Stimulated activated CD4-positive, alpha-beta T cell treated with anti-CD3 and anti-CD28 coated beads, TNF-alpha, amount 100 ng/mL, for 24 hours (primary cell): ENCODE measurements around the gene GNAS-AS1.

Experiments
- DNase-seq, 3 experiments: peaks; one replicate each; pipeline ENCODE4 v3.0.0-alpha.2; 2020; ENCODE audit warnings: low read depth in 3 of 3

The GNAS-AS1 gene

DNA sequence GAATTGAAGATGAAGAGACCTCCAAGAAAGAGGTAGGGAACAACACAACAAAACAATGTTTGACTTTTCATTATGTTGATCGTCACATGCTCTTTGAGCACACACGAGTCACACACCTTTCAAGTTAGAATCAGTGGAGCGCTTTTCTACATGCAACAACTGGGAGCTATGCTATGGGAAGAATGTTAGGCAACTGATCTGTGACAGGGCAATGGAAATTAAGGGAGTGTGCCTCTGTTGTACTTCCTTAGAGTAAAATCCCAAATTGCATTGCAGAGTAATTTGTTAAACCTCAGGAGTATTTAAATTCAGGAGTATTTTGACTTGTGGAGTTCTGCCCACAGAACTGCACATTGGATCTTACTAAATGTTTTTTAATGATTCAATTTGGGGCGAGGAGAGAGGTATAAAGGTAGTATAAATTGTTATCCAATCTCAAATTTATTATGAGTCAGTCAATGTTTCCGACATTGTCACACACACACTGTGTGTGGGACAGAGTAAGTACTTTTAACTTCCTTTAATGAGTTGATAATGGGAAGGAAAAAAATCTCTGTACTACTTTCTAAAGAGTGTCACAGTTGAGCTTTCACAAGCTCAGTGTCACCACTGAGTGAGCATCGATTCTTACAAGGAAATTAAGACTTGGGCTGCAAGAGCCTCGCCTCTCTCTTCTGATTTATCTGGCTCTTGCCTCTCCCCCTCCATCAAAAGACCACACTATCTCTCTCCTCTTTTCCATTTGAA, 12.5 kb upstream of the GNAS-AS1 start:
- DNase-seq = no peak

DNA sequence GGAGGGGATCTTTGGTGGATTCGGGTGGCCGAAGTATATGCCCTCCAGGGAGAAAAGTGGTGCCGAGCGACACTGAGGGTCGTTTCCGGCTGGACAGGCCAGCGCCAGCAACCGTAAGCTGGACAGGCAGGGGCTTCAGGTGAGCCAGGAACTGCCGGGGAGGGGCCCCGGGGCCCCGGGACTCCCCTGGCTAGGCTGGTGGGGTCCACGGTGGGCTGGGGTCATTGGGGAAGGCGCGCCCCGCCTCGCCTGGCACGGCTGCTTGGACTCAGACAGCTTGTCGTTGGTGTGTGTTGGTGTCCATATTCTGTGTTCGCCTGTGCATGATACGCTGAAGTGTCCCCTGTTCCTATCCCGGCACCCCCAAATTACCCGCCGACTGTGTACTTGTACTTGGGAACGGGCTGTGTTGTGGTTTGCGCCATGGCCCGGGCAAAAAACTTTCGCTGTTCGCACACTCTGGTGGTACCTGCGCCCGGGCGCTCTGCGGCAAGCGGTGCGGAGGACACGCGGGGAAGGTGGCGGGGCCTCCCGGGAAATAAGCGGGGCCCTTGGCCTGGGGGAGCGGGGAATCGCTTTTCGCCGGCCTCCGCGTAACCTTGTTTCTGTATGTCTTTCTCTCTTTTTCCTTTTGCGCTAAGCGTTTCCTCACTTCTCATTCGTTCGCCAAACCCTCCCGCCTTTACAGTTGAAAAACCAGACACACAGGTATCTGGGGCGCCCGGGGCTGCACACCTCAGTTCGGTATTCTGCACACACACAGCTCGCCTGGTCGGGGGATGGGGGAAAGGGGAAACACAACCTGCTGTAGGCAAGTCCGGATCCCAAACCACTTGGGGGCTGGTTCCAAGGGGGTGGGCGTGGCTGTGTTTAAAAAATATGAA, 5.0 kb upstream of the GNAS-AS1 start:
- no peak for DNase-seq

- DNase-seq = no peak
Measured at GRCh38 chr20:58854638-58855471, 4.2 kb upstream of the GNAS-AS1 start.

GRCh38 chr20:58853976-58854637, 3.4 kb upstream of the GNAS-AS1 start:
- no peak for DNase-seq

DNA sequence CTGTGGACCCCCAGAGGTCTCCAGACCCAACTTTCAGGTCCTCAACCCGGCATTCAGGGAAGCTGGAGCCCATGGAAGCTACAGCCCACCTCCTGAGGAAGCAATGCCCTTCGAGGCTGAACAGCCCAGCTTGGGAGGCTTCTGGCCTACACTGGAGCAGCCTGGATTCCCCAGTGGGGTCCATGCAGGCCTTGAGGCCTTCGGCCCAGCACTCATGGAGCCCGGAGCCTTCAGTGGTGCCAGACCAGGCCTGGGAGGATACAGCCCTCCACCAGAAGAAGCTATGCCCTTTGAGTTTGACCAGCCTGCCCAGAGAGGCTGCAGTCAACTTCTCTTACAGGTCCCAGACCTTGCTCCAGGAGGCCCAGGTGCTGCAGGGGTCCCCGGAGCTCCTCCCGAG, 2.8 kb upstream of the GNAS-AS1 start:
- DNase-seq = no peak

DNA sequence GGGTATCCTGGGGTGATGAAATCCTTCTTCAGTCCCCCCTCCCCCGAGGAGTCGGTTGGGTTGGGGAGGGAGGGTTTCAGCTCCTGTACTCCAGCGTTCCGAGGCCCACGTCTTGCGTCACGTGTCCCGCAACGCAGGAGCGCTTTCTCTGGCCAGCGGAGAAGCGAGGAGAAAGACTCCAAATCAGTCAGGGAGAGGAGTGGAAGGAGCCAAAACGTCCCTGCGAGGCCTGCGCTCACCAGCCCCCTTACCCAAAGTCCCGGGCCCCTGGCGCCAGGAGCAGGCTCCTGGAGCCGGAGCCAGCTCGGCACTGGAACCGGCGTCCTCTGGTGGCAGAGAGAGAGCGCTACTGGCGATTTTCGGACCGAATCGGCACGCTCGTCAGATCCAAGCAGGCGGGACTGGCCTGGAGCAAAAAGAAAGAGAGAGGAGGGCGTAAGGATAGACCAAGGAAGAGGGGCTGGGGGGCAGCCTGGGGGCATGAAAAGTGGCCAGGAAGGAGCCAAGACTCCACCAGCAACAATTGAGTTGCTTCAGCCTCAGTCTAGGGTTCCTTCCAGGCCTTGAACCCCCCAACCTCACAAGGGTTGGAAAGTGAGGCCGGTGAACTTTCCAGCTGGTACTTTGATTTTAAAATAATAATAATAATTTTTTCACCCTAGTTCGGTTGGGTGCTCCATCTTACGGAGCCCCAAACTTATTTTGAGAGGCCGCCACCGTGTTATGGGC, 2.0 kb upstream of the GNAS-AS1 start, which contains the start of gene GNAS:
Gene GNAS, plus strand, starts transcription at position 174 of the 729 bp plus-strand sequence.
- DNase-seq = peak; percentile 15 to 60 (median 23)

DNA sequence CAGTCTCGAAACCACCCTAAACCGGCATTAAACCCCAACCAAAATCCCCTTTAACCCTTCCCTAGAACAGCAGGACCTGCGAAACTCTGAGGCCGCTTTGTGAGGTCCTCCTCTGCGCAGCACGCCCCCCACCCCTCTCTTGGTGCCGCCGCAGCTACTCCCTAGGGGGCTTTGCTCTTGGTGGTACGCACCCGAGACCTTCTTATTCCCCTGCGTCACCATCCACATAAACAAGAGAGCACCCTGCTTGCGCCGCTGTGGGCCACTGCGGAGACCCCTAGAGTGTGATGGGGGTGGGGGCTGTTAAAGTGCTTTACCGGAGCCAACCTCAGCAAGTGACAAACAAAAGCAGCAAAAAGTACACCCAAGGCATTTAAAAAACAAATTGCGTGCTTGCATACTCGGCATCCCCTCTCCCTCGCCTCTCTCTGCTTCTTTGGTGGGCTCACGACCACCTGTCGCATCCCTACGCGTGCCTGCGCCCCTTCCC, 1.3 kb upstream of the GNAS-AS1 start:
- DNase-seq = no peak

DNA sequence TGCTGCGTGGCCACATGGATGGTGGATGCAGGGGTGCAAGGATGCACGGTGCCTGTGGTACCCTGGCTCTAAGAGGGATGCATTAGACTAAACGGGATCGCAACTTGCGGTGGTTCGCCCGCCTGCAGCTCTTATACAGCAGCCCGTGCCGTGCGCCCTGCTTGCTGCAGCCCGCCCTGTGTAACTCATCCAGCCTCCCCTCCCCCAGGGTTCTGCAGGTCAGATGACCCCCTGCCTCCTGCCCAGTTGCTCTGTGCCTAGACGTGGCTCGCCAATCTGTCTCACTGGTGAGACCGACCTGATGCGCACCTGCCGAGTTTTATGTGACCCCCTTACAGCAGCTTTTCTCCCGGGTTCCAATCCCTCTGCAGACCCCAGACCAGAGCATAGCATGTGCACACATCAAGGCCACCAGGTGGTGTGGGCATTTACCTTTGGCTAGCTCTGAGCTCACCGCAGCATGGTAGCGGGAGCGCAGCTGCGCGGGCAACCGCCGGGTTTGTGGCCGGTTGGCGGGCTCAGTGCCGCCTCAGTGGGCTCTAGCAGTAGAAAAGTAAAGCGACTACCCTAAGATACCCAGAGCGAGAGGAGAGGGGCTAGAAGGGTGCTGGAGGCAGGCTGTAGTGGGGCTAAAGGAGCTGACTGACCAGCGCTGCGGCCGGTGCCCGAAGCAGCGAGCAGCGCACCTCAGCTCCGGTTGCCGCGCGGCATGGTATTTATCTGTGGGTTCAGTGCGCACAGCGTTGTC, 693 bp upstream of the GNAS-AS1 start:
- DNase-seq = no peak

DNA sequence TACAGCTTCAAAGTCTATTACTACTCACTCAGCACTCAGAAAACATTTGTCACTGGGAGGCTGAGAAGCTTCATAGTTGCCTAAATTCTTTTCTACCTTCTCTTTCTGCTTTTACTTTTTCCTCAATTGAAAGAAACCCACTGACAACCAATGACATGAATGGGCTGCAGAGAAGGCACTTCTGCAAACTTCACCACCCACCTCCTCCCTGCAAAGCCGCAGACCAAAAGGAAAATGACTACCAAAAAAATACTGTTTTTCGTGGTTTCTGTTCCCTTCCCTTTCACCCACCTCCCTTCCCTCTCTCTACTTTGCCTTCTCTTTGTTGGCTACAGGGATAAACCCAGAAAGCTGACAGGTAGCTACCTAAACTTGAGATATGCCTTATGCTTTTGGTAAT, 3.2 kb downstream of the GNAS-AS1 start:
- no peak for DNase-seq

DNA sequence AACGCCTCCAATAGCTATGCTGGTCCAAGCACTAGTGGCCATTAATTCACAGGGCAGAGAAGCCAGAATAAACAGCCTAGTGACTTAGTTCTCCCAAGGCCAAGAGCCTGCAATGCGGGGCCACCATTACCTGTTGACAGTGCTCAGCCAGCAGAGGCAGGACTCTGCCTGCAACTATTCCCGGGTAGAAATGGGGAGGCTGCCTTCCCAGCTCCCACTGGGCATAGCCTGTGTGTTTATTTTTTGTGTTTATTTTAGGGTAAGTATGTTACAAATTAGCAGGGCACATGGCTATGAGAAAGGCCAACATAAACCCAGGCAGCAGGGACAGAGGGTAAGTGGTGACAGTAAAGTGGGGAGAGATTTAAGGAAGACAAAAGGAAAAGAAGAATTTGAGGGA, 5.0 kb downstream of the GNAS-AS1 start:
- DNase-seq = no peak

GRCh38 chr20:58843128-58843556, 7.6 kb downstream of the GNAS-AS1 start:
- DNase-seq = no peak

DNA sequence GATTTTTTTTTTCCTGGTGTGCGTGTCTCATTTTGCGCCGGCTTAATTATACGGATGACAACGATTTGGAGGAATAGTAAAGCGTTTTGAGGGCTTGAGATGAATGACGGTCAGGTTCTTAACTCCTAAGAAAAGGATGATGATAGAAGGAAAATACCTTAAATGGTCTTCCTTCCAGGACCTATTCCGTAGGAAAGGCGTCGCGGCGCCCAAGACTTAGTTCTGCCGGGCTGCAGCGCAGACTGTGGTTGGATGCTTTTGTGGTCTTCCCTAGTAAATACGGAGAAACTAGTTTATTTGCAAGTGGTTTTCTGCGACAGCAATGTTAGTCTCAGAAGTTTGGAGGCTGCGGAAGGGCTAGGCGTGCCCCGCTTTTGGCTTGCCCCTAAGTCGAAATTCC, 8.4 kb downstream of the GNAS-AS1 start:
- DNase-seq = no peak

DNA sequence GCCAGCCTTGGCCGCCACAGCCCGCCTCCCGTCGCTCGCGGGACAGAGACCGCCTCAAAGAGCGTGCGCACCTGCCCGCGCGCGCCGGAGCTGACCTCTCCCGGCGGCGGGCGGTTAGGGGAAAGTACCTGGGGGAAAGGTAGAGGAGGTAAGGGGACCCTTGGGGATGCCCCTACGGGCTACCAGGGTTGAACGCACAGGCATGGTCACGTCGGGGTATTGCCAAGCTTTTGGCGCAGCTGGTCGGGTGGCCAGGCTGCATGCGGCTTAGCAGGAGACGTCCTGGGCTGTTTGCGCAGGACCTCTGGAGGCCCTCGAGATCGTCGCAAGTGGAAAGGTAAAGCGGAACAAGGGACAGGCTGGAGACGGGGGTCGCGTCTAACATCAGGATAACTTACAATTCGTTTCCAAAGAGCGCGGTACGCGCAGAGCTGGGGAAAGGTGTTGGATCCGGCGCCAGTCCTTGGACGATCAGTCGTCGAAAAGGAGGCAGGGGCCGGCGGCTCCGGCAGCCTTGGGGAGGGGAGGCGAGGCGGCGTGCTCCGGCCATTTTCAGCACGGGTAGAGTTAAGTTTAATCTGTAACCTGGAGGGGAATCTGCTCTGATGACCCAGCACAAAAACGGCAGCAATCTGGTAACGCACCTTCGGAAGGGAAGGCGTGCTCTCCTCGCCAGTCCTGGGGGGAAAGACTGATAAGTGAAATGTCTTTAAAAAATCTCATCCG, 9.0 kb downstream of the GNAS-AS1 start:
- DNase-seq = no peak

DNA sequence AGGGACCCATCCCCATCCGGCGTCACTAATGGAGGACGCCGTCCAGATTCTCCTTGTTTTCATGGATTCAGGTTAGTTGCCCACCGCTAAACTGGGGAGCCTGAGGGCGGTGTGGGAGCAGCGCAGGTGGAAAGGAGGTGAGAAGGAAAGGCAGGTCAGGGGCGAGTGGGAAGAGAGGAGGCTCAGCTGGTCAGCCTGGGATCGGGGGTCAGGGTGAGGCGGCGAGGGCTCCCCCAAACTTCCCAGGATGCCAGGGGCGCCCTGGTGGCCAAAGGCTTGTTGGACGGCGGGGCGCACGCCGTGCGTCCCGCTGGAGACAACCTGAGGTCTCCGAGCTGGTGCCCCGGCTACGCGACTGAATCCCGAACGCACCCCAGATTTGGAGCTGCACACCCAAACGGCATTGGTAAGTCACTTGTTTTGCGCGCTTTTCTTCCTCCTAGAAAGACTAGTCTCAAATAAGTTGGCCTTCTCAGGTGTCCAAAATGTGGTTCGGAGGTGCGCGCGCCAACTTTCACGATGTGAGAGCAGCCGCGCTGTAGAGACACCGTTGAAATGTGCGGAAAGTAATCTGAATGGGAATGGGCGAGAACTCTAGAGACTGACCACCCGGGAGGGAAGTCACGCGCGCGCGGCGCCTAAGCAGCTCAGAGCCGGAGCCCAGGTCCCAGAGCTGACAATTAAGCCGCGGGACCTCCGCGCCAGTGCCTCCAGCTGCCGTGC, 9.7 kb downstream of the GNAS-AS1 start:
- DNase-seq = no peak

- DNase-seq = no peak
Measured at GRCh38 chr20:58839991-58840747, 10.5 kb downstream of the GNAS-AS1 start.

DNA sequence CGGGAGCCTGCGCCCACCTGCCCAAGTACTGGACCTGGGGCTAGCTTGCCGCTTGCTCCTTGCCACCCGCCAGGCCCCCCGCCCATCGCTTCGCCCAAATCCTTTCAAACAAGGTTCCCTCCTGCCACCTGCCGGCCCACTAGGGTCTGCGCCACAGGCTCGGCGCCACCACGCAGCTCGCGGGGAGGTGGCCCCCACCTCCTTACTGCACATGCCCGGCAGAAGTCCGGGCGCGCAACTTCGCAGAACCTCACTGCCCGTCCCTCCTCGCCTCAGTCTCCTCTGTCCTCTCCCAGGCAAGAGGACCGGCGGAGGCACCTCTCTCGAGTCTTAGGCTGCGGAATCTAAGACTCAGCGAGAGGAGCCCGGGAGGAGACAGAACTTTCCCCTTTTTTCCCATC, 11.2 kb downstream of the GNAS-AS1 start:
- peak in 1 of 3 experiments; percentile 35 for DNase-seq

DNA sequence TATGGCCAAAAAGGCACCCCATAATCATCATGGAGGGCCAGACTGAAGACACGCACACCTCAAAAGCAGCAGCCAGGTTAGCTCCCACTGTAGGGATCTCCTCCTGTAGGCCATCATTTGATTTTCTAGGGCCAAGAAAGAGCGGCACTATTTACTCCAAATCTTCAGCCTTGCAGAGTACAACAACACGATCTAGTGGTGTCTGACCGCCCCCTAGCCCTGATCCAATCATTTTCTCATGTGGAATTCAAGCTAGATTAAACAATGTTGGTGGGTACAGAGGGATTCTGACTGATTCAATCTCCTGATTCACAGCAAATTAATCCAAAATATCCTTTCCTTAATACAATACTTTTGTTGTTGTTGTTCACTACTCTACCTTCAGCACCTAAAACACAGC, 12.5 kb downstream of the GNAS-AS1 start:
- no peak for DNase-seq

DNA sequence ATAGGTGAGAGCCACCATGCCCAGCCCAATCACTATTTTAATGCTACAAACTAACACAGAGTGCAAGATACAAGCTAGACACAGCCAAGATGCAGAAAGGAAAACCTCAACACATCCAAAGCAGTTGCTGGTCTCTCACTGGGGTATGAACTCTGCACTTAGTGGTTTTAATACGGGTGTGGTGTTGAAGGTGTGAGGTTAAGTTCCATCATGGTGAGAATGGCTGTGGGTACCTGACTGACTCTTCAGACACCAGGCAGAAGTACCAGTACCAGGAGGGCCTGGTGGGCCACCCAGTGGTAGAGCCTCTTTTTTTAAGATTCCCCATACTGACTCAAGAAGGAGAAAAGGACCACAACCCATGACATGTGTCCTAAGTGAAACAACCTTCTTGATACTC, 13.0 kb downstream of the GNAS-AS1 start:
- no peak for DNase-seq
